ENCODE measurements around the gene TAF11L13.
"Not testable (repeated sequence)": the region's sequence is repeated elsewhere in the genome, so short reads cannot be mapped to it uniquely, and the experiment has no call there.

DNA sequence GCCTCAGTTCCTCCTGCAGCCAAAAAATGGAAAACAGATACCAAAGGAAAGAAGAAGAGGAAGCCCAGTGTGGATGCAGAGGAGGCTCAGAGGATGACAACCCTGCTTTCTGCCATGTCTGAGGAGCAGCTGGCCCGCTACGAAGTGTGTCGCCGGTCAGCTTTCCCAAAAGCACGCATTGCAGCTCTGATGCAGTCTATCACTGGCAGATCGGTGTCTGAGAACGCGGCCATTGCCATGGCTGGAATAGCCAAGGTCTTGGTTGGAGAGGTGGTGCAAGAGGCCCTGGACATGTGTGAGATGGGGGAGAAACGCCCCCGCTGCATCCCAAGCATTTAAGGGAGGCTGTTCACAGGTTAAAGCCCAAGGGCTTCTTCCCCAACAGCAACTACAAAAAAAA is 17.3 kb downstream of the TAF11L13 start:
- not testable (repeated sequence) for TF ChIP-seq EP300 (IDR thresholded peaks at IDR 0.05; ENCODE audit: low read depth); POLR2A (IDR thresholded peaks at IDR 0.05); POLR2AphosphoS5 (IDR thresholded peaks at IDR 0.05)
- TF ChIP-seq, protein P1, sequence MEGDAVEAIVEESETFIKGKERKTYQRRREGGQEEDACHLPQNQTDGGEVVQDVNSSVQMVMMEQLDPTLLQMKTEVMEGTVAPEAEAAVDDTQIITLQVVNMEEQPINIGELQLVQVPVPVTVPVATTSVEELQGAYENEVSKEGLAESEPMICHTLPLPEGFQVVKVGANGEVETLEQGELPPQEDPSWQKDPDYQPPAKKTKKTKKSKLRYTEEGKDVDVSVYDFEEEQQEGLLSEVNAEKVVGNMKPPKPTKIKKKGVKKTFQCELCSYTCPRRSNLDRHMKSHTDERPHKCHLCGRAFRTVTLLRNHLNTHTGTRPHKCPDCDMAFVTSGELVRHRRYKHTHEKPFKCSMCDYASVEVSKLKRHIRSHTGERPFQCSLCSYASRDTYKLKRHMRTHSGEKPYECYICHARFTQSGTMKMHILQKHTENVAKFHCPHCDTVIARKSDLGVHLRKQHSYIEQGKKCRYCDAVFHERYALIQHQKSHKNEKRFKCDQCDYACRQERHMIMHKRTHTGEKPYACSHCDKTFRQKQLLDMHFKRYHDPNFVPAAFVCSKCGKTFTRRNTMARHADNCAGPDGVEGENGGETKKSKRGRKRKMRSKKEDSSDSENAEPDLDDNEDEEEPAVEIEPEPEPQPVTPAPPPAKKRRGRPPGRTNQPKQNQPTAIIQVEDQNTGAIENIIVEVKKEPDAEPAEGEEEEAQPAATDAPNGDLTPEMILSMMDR (IDR thresholded peaks at IDR 0.05), result not testable (repeated sequence)
